ENCODE data around the gene FECH. TPM values are rescaled to one million over a fixed set of nuclear protein-coding genes. Genes with fewer than 3 reads are reported as not detected.

FECH gene
- total RNA-seq, 1 experiment from 2014 or later = 24.1 TPM

- Mint-ChIP-seq H3K36me3 (ENCODE audit: insufficient read depth in 1 of 3, low read depth in 3 of 3) (peaks cover 4 to 21% (median 18%) of the 10 kb centered on the region in 3 experiments; a peak in 6 of 7 replicates), H3K27me3 (ENCODE audit: low read depth) (no peaks in the 10 kb centered on the region), H3K4me1 (peaks cover 5 to 6% of the 10 kb centered on the region in 2 experiments), H3K9me3 (no peaks in the 10 kb centered on the region), H3K27ac (peak overlapping the region in 1 of 3 experiments; percentile 12; a peak in 1 of 7 replicates), H3K4me3 (no peak overlapping the region)
- Histone ChIP-seq H2BK120ac (ENCODE audit: low read depth, low read length, poor library complexity, severe bottlenecking) (no peak overlapping the region), H4K20me1 (ENCODE audit: control insufficient read depth, insufficient read depth, insufficient read length) (no peaks in the 10 kb centered on the region), H3K4me2 (ENCODE audit: insufficient read depth, insufficient read length, low read length) (no peak overlapping the region), H3K4ac (ENCODE audit: low read depth, low read length) (no peak overlapping the region), H2AK5ac (ENCODE audit: insufficient read length, low read length) (no peak overlapping the region), H3T11ph (ENCODE audit: low read length) (no peak overlapping the region), H2BK12ac (ENCODE audit: insufficient read length, low read depth, low read length) (no peak overlapping the region), H2AFZ (ENCODE audit: low read length) (no peak overlapping the region), H3K4me1 (ENCODE audit: insufficient read depth, low read length) (no peaks in the 10 kb centered on the region), H3K9ac (ENCODE audit: extremely low read depth, insufficient read length, low read length) (no peak overlapping the region), H4K8ac (replicated peaks; ENCODE audit: insufficient read length, low read depth, low read length) (no peak overlapping the region), H3K56ac (ENCODE audit: insufficient read length, low read depth, low read length) (no peak overlapping the region), H3K23ac (ENCODE audit: insufficient read length, low read depth, low read length) (no peak overlapping the region), H2BK20ac (ENCODE audit: low read depth, low read length, poor library complexity, severe bottlenecking) (no peak overlapping the region), H4K5ac (ENCODE audit: insufficient read length, low read depth, low read length) (no peak overlapping the region), H3K27me3 (ENCODE audit: insufficient read depth, low read length) (no peaks in the 10 kb centered on the region), H3K14ac (ENCODE audit: insufficient read depth, low read length) (no peak overlapping the region), H3K18ac (ENCODE audit: insufficient read length, low read depth, low read length) (no peak overlapping the region), H2BK15ac (ENCODE audit: low read depth, low read length) (no peak overlapping the region), H3K27ac (ENCODE audit: insufficient read length, low read depth, low read length) (no peak overlapping the region), H3K79me1 (ENCODE audit: insufficient read depth, low read depth, low read length, poor library complexity, severe bottlenecking) (no peaks in the 10 kb centered on the region), H2BK5ac (ENCODE audit: insufficient read length, low read length) (no peak overlapping the region), H3K79me2 (ENCODE audit: insufficient read depth, low read length) (no peaks in the 10 kb centered on the region), H4K91ac (ENCODE audit: insufficient read length, low read depth, low read length) (no peak overlapping the region), H3K23me2 (ENCODE audit: insufficient read length, low read depth, low read length, poor library complexity, severe bottlenecking) (no peaks in the 10 kb centered on the region), H3K9me3 (ENCODE audit: control insufficient read depth, low read depth, low read length) (no peaks in the 10 kb centered on the region)
- TF ChIP-seq CTCF (conservative IDR thresholded peaks at IDR 0.05) = peak; percentile 92
- DNase-seq = peak; percentile 42
- WGBS (ENCODE audit: extremely low coverage, insufficient read length, low lambda C conversion rate) = no CpG with 5 or more reads among the region's 4 CpGs
These were observed 24.6 kb downstream of the FECH start for GRCh38 chr18:57561728-57562423.

Data from H9 (cell line).